Neural cell (in vitro differentiated cells): ENCODE results near the gene AKT3. TPM values are rescaled to one million over a fixed set of nuclear protein-coding genes. Genes with fewer than 3 reads are reported as not detected.

Experiments
- H2AFZ ChIP-seq: fragments of 200-600, 300-800 bp; sonication (generic), shearing (Covaris generic); 2 replicates; pipeline ENCODE4 v1.6.0; 2014; ENCODE audit warnings: low read depth, mild to moderate bottlenecking, antibody characterized with exemption, low read length, moderate library complexity
- H3F3A ChIP-seq: fragments of 200-600 bp; shearing (Covaris generic); 2 replicates; pipeline ENCODE4 v1.6.1; 2016; ENCODE audit warnings: mild to moderate bottlenecking, moderate library complexity, mixed read lengths, antibody characterized with exemption, low read length; ENCODE audit not compliant: insufficient read depth, poor library complexity, severe bottlenecking
- H3K27ac ChIP-seq: fragments of 200-600, 300-800 bp; sonication (generic), shearing (Covaris generic); 2 replicates; pipeline ENCODE4 v1.5.1; 2014; ENCODE audit warnings: mild to moderate bottlenecking, low read length, moderate library complexity
- H3K27me3 ChIP-seq: fragments of 300-800, 200-600 bp; sonication (generic), shearing (Covaris generic); 2 replicates; pipeline ENCODE4 v1.6.0; 2014; ENCODE audit warnings: mild to moderate bottlenecking, low read depth, low read length, moderate library complexity; ENCODE audit not compliant: insufficient read depth
- H3K36me3 ChIP-seq: fragments of 300-800, 200-600 bp; sonication (generic), shearing (Covaris generic); 2 replicates; pipeline ENCODE4 v1.5.1; 2014; ENCODE audit warnings: mild to moderate bottlenecking, antibody characterized with exemption, low read length, moderate library complexity; ENCODE audit not compliant: insufficient read depth
- H3K4me2 ChIP-seq: fragments of 300-800, 200-600 bp; sonication (generic), shearing (Covaris generic); 2 replicates; pipeline ENCODE4 v1.6.0; 2014; ENCODE audit warnings: mild to moderate bottlenecking, low read length
- H3K4me3 ChIP-seq: fragments of 300-800, 200-600 bp; sonication (generic), shearing (Covaris generic); 2 replicates; pipeline ENCODE4 v1.5.1; 2014; ENCODE audit warnings: mild to moderate bottlenecking, low read length, moderate library complexity
- H3K79me2 ChIP-seq: fragments of 200-600 bp; shearing (Covaris generic); replicated peaks from 2 replicates; pipeline ENCODE4 v1.6.0; 2014; ENCODE audit warnings: mild to moderate bottlenecking, low read length, moderate library complexity; ENCODE audit not compliant: insufficient read depth
- H3K9ac ChIP-seq: fragments of 300-800, 200-600 bp; sonication (generic), shearing (Covaris generic); 2 replicates; pipeline ENCODE4 v1.6.1; 2016; ENCODE audit warnings: mild to moderate bottlenecking, low read length, mixed read lengths
- H3K9me2 ChIP-seq: fragments of 200-600 bp; shearing (Covaris generic); 2 replicates; pipeline ENCODE4 v1.6.1; 2016; ENCODE audit warnings: mild to moderate bottlenecking, low read length, mixed read lengths; ENCODE audit not compliant: insufficient read depth
- H3K9me3 ChIP-seq: fragments of 200-600, 300-800 bp; sonication (generic), shearing (Covaris generic); 2 replicates; pipeline ENCODE4 v1.6.1; 2016; ENCODE audit warnings: mild to moderate bottlenecking, mixed run types, low read length, moderate library complexity, mixed read lengths
- H4K20me1 ChIP-seq: fragments of 200-600 bp; shearing (Covaris generic); 2 replicates; pipeline ENCODE4 v1.6.1; 2016; ENCODE audit warnings: mild to moderate bottlenecking, mixed run types; ENCODE audit not compliant: insufficient read depth
- CTCF ChIP-seq: fragments of 450-650 bp; IDR thresholded peaks from 2 replicates; pipeline ENCODE4 v1.5.1; 2014; ENCODE audit warnings: antibody characterized with exemption, mild to moderate bottlenecking, moderate library complexity; ENCODE audit not compliant: poor library complexity, severe bottlenecking
- EP300 ChIP-seq: fragments of 450-650 bp; conservative IDR thresholded peaks from 2 replicates; pipeline ENCODE4 v1.6.1; 2014; ENCODE audit warnings: antibody characterized with exemption, mild to moderate bottlenecking, moderate library complexity; ENCODE audit not compliant: poor library complexity, severe bottlenecking
- EZH2 ChIP-seq: fragments of 200-600, 300-800 bp; shearing (Covaris generic), sonication (generic); IDR thresholded peaks from 2 replicates; pipeline ENCODE4 v1.6.1; 2014; ENCODE audit warnings: antibody characterized with exemption, low read length, borderline replicate concordance, mild to moderate bottlenecking; ENCODE audit not compliant: insufficient read depth, poor library complexity, severe bottlenecking
- MXI1 ChIP-seq: fragments of 450-650 bp; conservative IDR thresholded peaks from 2 replicates; pipeline ENCODE4 v1.6.1; 2014; ENCODE audit warnings: antibody characterized with exemption, mild to moderate bottlenecking; ENCODE audit not compliant: poor library complexity, severe bottlenecking
- POLR2AphosphoS5 ChIP-seq: IDR thresholded peaks from 2 replicates; pipeline ENCODE4 v1.6.1; 2012
- RAD21 ChIP-seq: fragments of 450-650 bp; conservative IDR thresholded peaks from 2 replicates; pipeline ENCODE4 v1.6.1; 2014; ENCODE audit warnings: antibody characterized with exemption, mild to moderate bottlenecking, moderate library complexity
- REST ChIP-seq: IDR thresholded peaks from 2 replicates; pipeline ENCODE4 v1.6.1; 2012; ENCODE audit warnings: borderline replicate concordance
- SMC3 ChIP-seq: fragments of 450-650 bp; conservative IDR thresholded peaks from 2 replicates; pipeline ENCODE4 v1.6.1; 2014; ENCODE audit warnings: antibody characterized with exemption, mild to moderate bottlenecking, moderate library complexity; ENCODE audit not compliant: poor library complexity
- TAF1 ChIP-seq: IDR thresholded peaks from 2 replicates; pipeline ENCODE4 v1.6.1; 2012; ENCODE audit warnings: low read depth
- polyA plus RNA-seq: library from polyadenylated mRNA; depleted of rRNA; stranded (reverse); fragments of >200 nt; gene quantifications from 2 replicates; pipeline ENCODE4 v1.2.3, GENCODE V29; 2014

AKT3 gene
- polyA plus RNA-seq, 1 donor from 2014 or later = 46.0 TPM

- no peak for TF ChIP-seq MXI1
- no peak for TF ChIP-seq REST
- no peak for TF ChIP-seq CTCF
- no peak for TF ChIP-seq RAD21
- TF ChIP-seq EP300 = no peak
- H3K27ac ChIP-seq = no peak overlapping the region
- H3K4me2 ChIP-seq = no peak overlapping the region
- H3K4me3 ChIP-seq = no peak overlapping the region
- H3K79me2 ChIP-seq = peaks cover 28% of the 10 kb centered on the region
- H4K20me1 ChIP-seq = no peaks in the 10 kb centered on the region
- H2AFZ ChIP-seq = no peak overlapping the region
- H3F3A ChIP-seq = no peaks in the 10 kb centered on the region
- H3K27me3 ChIP-seq = no peaks in the 10 kb centered on the region
- H3K9ac ChIP-seq = no peak overlapping the region
- no peaks in the 10 kb centered on the region for H3K36me3 ChIP-seq
- no peaks in the 10 kb centered on the region for H3K9me2 ChIP-seq
- H3K9me3 ChIP-seq = no peaks in the 10 kb centered on the region
Observed at GRCh38 chr1:243791586-243792267, 58.3 kb downstream of the AKT3 start.

- peaks cover 28% of the 10 kb centered on the region for H3K79me2 ChIP-seq
Observed at GRCh38 chr1:243790404-243790803, 59.6 kb downstream of the AKT3 start.

More at GRCh38 chr1:243790404-243790803, 59.6 kb downstream of the AKT3 start:
- no peaks in the 10 kb centered on the region for H3K27me3 ChIP-seq
- no peak overlapping the region for H3K27ac ChIP-seq
- no peaks in the 10 kb centered on the region for H3K9me2 ChIP-seq
- no peaks in the 10 kb centered on the region for H3K36me3 ChIP-seq
- H3K4me2 ChIP-seq = no peak overlapping the region
- H2AFZ ChIP-seq = no peak overlapping the region
- TF ChIP-seq EZH2 = no peak
- no peak for TF ChIP-seq RAD21
- no peak for TF ChIP-seq TAF1
- TF ChIP-seq SMC3 = no peak
- TF ChIP-seq REST = no peak
- no peak for TF ChIP-seq POLR2AphosphoS5
- no peak for TF ChIP-seq MXI1
- H3K9me3 ChIP-seq = no peaks in the 10 kb centered on the region
- H3K4me3 ChIP-seq = no peak overlapping the region
- no peak overlapping the region for H3K9ac ChIP-seq
- H3F3A ChIP-seq = no peaks in the 10 kb centered on the region
- no peaks in the 10 kb centered on the region for H4K20me1 ChIP-seq
